GM23338 (cell line): ENCODE results near the gene TRA2B. TPM values are rescaled to one million over a fixed set of nuclear protein-coding genes. Genes with fewer than 3 reads are reported as not detected.

Source experiments
- ATAC-seq: fragments of 200-7000 bp; cut with Tn5 transposase; 3 replicates; pipeline ENCODE4 v1.9.1; 2020
- DNase-seq: peaks from one replicate; pipeline ENCODE4 v3.0.0-alpha.2; 2015; ENCODE audit warnings: low spot score
- H2AFZ ChIP-seq: fragments of 200-600 bp; sonication (generic); 2 replicates; pipeline ENCODE4 v1.8.0; 2016; ENCODE audit warnings: antibody characterized with exemption, mild to moderate bottlenecking, moderate library complexity
- H3F3A ChIP-seq: fragments of 200-600 bp; sonication (generic); replicated peaks from 2 replicates; pipeline ENCODE4 v1.8.0; 2017; ENCODE audit warnings: antibody characterized with exemption, mixed run types, low read depth
- H3K27ac ChIP-seq: fragments of 200-600 bp; sonication (generic); 2 replicates; pipeline ENCODE4 v1.6.1; 2016; ENCODE audit warnings: low read depth
- H3K27me3 ChIP-seq: fragments of 200-600 bp; sonication (generic); 2 replicates; pipeline ENCODE4 v1.8.0; 2016; ENCODE audit warnings: mild to moderate bottlenecking, mixed run types, moderate library complexity; ENCODE audit not compliant: insufficient read depth
- H3K36me3 ChIP-seq: fragments of 200-600 bp; sonication (generic); 2 replicates; pipeline ENCODE4 v1.8.0; 2016; ENCODE audit warnings: mild to moderate bottlenecking; ENCODE audit not compliant: insufficient read depth
- H3K4me1 ChIP-seq: fragments of 200-600 bp; sonication (generic); 2 replicates; pipeline ENCODE4 v1.8.0; 2016; ENCODE audit warnings: mild to moderate bottlenecking, moderate library complexity; ENCODE audit not compliant: insufficient read depth
- H3K4me2 ChIP-seq: fragments of 200-600 bp; sonication (generic); 2 replicates; pipeline ENCODE4 v1.7.1; 2017; ENCODE audit warnings: mixed run types
- H3K4me3 ChIP-seq: fragments of 200-600 bp; sonication (generic); 2 replicates; pipeline ENCODE4 v1.6.1; 2016; ENCODE audit warnings: mixed run types
- H3K79me2 ChIP-seq: fragments of 200-600 bp; sonication (generic); replicated peaks from 2 replicates; pipeline ENCODE4 v1.8.0; 2017; ENCODE audit warnings: mild to moderate bottlenecking; ENCODE audit not compliant: insufficient read depth
- H3K9me2 ChIP-seq: fragments of 200-600 bp; sonication (generic); 2 replicates; pipeline ENCODE4 v1.8.0; 2017; ENCODE audit not compliant: insufficient read depth
- H4K20me1 ChIP-seq: fragments of 200-600 bp; sonication (generic); replicated peaks from 2 replicates; pipeline ENCODE4 v1.8.0; 2017; ENCODE audit warnings: mild to moderate bottlenecking; ENCODE audit not compliant: insufficient read depth
- H3K27ac Mint-ChIP-seq: 2 replicates; pipeline ENCODE4 v1.8.0; 2020; ENCODE audit warnings: inconsistent platforms, mild to moderate bottlenecking, moderate library complexity, mixed read lengths
- H3K27me3 Mint-ChIP-seq: 3 replicates; pipeline ENCODE4 v1.8.0; 2022; ENCODE audit warnings: low read depth, mild to moderate bottlenecking, moderate library complexity, mixed read lengths, inconsistent platforms; ENCODE audit not compliant: insufficient read depth, poor library complexity
- H3K36me3 Mint-ChIP-seq: 3 replicates; pipeline ENCODE4 v1.8.0; 2021; ENCODE audit warnings: low read depth, mild to moderate bottlenecking, inconsistent platforms, moderate library complexity, mixed read lengths
- H3K4me1 Mint-ChIP-seq: 3 replicates; pipeline ENCODE4 v1.8.0; 2020; ENCODE audit warnings: mild to moderate bottlenecking, inconsistent platforms, mixed read lengths
- H3K4me3 Mint-ChIP-seq: 3 replicates; pipeline ENCODE4 v1.8.0; 2021; ENCODE audit warnings: moderate library complexity, mild to moderate bottlenecking, inconsistent platforms, mixed read lengths
- H3K9me3 Mint-ChIP-seq: 3 replicates; pipeline ENCODE4 v1.8.0; 2020; ENCODE audit warnings: moderate library complexity, mild to moderate bottlenecking, inconsistent platforms, mixed read lengths
- CTCF ChIP-seq, 2 experiments: fragments of 200-600 bp in 1 of 2; sonication (generic) in 1 of 2; conservative IDR thresholded peaks; 2 replicates each; pipeline versions ENCODE4 v1.5.1 to v1.6.1; 2016 to 2017; ENCODE audit warnings: antibody characterized with exemption in 2 of 2, low read depth in 2 of 2, mild to moderate bottlenecking in 2 of 2, moderate library complexity in 1 of 2
- POLR2AphosphoS5 ChIP-seq: IDR thresholded peaks from 2 replicates; pipeline ENCODE4 v1.6.1; 2016; ENCODE audit warnings: antibody characterized with exemption, low read depth
- STAT1 ChIP-seq: IDR thresholded peaks from one replicate; pipeline ENCODE4 v1.6.1; 2016; ENCODE audit warnings: antibody characterized with exemption; ENCODE audit not compliant: unreplicated experiment
- ZNF114 ChIP-seq: fragments of 250-450 bp; sonication (Bioruptor Pico); IDR thresholded peaks from 2 replicates; pipeline ENCODE4 v1.5.0; 2020; ENCODE audit warnings: mild to moderate bottlenecking, moderate library complexity
- ZNF462 ChIP-seq: fragments of 250-450 bp; sonication (Bioruptor Pico); IDR thresholded peaks from 2 replicates; pipeline ENCODE4 v1.5.0; 2020; ENCODE audit warnings: mild to moderate bottlenecking, moderate library complexity
- polyA plus RNA-seq: library from polyadenylated mRNA; unstranded; fragments of >200 nt; fragmentation: Nextera tagmentation; extraction: Ambion mirVana; gene quantifications from 2 replicates; pipeline ENCODE4 v1.2.1, GENCODE V29; 2016
- total RNA-seq: library from RNA; depleted of rRNA; stranded (reverse); fragments of >200 nt; shearing (Covaris generic); gene quantifications from 2 replicates; pipeline ENCODE4 v1.2.3, GENCODE V29; 2014

The TRA2B gene
- total and polyA plus RNA-seq, 2 experiments from 2014 or later = 360 to 602 TPM

GRCh38 chr3:185977679-185978040 is 39.8 kb upstream of the TRA2B start:
- Mint-ChIP-seq H3K9me3 (no peaks in the 10 kb centered on the region), H3K4me1 (no peaks in the 10 kb centered on the region), H3K27me3 (peaks cover 11% of the 10 kb centered on the region), H3K27ac (no peak overlapping the region), H3K36me3 (no peaks in the 10 kb centered on the region), H3K4me3 (no peak overlapping the region)
- no peaks in the 10 kb centered on the region for H3K79me2 ChIP-seq
- H3K4me3 ChIP-seq = no peak overlapping the region
- ATAC-seq (no peak), DNase-seq (no peak)
- H3K4me1 ChIP-seq = no peaks in the 10 kb centered on the region
- no peaks in the 10 kb centered on the region for H3K36me3 ChIP-seq
- H2AFZ ChIP-seq = no peak overlapping the region
- H3F3A ChIP-seq = no peaks in the 10 kb centered on the region
- no peak overlapping the region for H3K27ac ChIP-seq
- no peaks in the 10 kb centered on the region for H4K20me1 ChIP-seq
- H3K9me2 ChIP-seq = no peaks in the 10 kb centered on the region
- no peak overlapping the region for H3K4me2 ChIP-seq
- H3K27me3 ChIP-seq = no peaks in the 10 kb centered on the region
- no peak for TF ChIP-seq POLR2AphosphoS5
- TF ChIP-seq ZNF462 (CRISPR knock-in tag) = no peak
- no peak for TF ChIP-seq ZNF114 (CRISPR knock-in tag)
- TF ChIP-seq CTCF (conservative IDR thresholded peaks at IDR 0.05; ENCODE audit: low read depth in 2 of 2) = no peak
- no peak for TF ChIP-seq STAT1
